ENCODE measurements around the gene SUCNR1. TPM values are rescaled to one million over a fixed set of nuclear protein-coding genes. Genes with fewer than 3 reads are reported as not detected.
A peak's percentile ranks its signal among the peaks of the same experiment; 100 is the strongest.

Gene SUCNR1
- total RNA-seq, 1 donor from 2014 or later, result 2.7 TPM

DNA sequence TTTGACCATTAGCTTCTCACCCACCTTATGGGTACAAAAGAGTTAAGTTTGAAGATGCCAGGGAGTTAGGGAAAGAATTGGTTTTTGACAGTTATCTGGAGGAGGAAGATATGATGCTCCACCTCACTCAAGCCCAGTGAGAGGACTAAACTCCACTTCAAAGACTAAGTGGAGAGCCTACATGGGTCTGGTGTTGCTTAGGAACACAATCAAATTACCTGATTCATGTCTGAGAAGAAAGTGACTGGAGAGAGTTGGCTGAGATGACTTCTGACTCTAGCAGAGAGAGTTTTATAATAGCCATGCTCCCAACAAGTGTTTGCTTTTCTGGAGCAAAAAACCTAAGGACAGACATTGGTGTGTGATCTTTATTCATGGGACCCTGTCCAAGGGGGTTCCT is 43.3 kb downstream of the SUCNR1 start:
- TF ChIP-seq, protein P1, sequence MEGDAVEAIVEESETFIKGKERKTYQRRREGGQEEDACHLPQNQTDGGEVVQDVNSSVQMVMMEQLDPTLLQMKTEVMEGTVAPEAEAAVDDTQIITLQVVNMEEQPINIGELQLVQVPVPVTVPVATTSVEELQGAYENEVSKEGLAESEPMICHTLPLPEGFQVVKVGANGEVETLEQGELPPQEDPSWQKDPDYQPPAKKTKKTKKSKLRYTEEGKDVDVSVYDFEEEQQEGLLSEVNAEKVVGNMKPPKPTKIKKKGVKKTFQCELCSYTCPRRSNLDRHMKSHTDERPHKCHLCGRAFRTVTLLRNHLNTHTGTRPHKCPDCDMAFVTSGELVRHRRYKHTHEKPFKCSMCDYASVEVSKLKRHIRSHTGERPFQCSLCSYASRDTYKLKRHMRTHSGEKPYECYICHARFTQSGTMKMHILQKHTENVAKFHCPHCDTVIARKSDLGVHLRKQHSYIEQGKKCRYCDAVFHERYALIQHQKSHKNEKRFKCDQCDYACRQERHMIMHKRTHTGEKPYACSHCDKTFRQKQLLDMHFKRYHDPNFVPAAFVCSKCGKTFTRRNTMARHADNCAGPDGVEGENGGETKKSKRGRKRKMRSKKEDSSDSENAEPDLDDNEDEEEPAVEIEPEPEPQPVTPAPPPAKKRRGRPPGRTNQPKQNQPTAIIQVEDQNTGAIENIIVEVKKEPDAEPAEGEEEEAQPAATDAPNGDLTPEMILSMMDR (IDR thresholded peaks at IDR 0.05), result no peak
- DNase-seq (no peak), ATAC-seq (no peak)
- intact Hi-C loops (cut with DNase I), result no loop called here
- Histone ChIP-seq H3K4me1 (no peaks in the 10 kb centered on the region), H3K27ac (no peak overlapping the region), H3K36me3 (no peaks in the 10 kb centered on the region), H3K27me3 (ENCODE audit: low read depth) (no peaks in the 10 kb centered on the region), H3K9me3 (no peaks in the 10 kb centered on the region), H3K4me3 (no peak overlapping the region)

DNA sequence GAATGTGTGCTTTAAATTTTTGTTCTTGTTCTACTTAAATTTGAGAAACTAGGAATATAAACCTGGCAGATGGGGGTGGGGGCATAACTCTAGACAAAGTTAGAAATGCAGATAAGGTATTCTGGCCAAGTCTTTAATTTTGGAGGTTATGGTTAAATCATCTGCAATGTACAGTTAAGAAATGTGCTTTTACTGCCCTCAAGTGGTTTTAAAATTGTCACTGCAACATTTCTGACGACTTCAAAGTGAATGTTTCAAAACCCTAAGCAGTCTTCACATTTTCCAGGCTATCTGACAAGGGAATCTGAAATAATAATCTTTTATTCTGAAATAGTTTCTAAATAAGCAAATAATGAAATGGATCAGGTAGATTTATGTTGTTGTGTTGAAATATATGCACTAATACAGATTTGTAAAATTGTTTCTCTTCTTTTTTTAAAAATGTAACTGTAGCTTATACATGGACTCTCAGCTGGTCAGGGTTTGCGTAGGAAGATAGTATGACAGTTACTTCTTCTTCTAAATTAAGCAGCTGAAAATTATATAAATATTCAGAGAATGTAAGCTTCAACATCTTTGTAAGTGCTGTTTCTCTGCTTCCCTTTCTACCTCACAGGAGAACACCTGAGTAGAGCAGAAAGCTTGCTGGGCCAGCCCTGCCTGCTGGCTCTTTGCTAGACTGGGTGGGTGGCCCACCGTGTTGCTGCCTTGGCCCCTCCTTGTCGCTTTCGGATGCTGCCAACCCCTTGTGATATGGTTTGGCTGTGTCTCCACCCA is 45.0 kb downstream of the SUCNR1 start:
- DNase-seq (no peak), ATAC-seq (peak; percentile 53 to 71)
- no peaks in the 10 kb centered on the region for H3K4me1 ChIP-seq
- intact Hi-C loops (cut with DNase I), result no loop called here
- TF ChIP-seq, protein P1 (IDR thresholded peaks at IDR 0.05), result peak; percentile 59
- H3K4me3 ChIP-seq, result no peak overlapping the region
- H3K27me3 ChIP-seq (ENCODE audit: low read depth), result no peaks in the 10 kb centered on the region
- no peaks in the 10 kb centered on the region for H3K9me3 ChIP-seq
- H3K27ac ChIP-seq, result no peak overlapping the region
- H3K36me3 ChIP-seq, result no peaks in the 10 kb centered on the region

DNA sequence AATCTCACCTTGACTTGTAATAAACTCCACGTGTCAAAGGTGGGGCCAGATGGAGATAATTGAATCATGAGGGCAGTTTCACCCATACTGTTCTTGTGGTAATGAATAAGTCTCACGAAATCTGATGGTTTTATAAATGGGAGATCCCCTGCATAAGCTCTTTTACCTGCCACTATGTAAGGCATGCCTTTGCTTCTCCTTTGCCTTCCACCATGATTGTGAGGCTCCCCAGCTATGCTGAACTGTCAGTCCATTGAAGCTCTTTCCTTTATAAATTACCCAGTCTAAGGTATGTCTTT is 45.5 kb downstream of the SUCNR1 start:
- DNase-seq, result no peak
- Histone ChIP-seq H3K36me3 (no peaks in the 10 kb centered on the region), H3K27me3 (ENCODE audit: low read depth) (no peaks in the 10 kb centered on the region), H3K9me3 (no peaks in the 10 kb centered on the region), H3K4me3 (no peak overlapping the region), H3K4me1 (no peaks in the 10 kb centered on the region), H3K27ac (no peak overlapping the region)
- TF ChIP-seq, protein P1 (IDR thresholded peaks at IDR 0.05), result no peak
- intact Hi-C loops (cut with DNase I), result no loop called here
- ATAC-seq, result no peak

DNA sequence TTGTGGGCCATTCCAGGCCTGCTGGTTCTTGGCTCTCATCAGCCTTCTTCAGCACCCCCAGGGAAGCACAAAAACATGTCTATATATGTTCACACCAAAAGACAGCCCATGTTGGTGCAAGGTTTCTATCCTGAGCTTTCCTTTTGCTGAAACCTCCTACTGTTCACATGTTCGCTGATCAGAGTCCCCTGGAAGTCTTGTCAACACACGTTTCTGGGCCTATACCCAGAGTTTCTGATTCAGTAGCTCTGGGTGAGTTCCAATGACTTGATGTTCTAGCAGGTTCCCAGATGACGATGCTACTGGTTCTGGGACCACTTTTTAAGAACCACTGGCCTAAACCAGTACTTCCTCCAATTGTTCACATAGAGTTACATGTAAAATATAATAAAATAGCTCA is 46.0 kb downstream of the SUCNR1 start:
- intact Hi-C loops (cut with DNase I), result no loop called here
- no peaks in the 10 kb centered on the region for H3K9me3 ChIP-seq

DNA sequence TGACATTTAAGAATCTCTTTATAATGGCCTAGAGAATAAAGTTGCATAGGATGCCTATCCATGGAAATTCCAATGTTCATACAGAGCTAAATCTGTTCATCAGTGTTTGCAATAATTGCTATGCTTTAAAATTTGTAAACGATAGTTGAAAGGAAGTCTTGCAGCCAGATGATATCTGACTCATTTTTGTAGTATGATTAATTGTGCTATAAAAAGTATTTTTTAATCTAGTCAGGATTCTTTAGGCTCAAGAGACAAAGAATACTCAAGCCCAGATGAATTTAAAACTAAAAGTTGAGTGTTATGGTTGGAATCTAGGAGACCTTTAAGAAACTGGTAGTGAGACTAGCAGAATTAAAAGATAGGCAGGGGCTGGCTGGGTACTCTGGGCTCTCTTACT is 50.5 kb downstream of the SUCNR1 start:
- Histone ChIP-seq H3K4me1 (no peaks in the 10 kb centered on the region), H3K4me3 (no peak overlapping the region), H3K27ac (no peak overlapping the region), H3K27me3 (ENCODE audit: low read depth) (no peaks in the 10 kb centered on the region), H3K36me3 (no peaks in the 10 kb centered on the region), H3K9me3 (no peaks in the 10 kb centered on the region)
- ATAC-seq, result no peak
- intact Hi-C loops (cut with DNase I), result no loop called here
- TF ChIP-seq, protein P1 (IDR thresholded peaks at IDR 0.05), result no peak
- DNase-seq, result no peak

More for the DNA sequence above, 46.0 kb downstream of the SUCNR1 start:
- Histone ChIP-seq H3K27me3 (ENCODE audit: low read depth) (no peaks in the 10 kb centered on the region), H3K4me1 (no peaks in the 10 kb centered on the region), H3K4me3 (no peak overlapping the region), H3K36me3 (no peaks in the 10 kb centered on the region), H3K27ac (no peak overlapping the region)
- TF ChIP-seq, protein P1 (IDR thresholded peaks at IDR 0.05), result no peak
- ATAC-seq (no peak), DNase-seq (no peak)

All from lower lobe of right lung (tissue), 2 donors.